GM19023 (cell line): Measurements from ENCODE around the gene RAVER2.

ENCODE experiments used
- ATAC-seq: cut with Tn5 transposase; IDR thresholded peaks from one replicate; pipeline ENCODE4 v1.9.1; 2021; ENCODE audit warnings: mild to moderate bottlenecking, moderate library complexity; ENCODE audit not compliant: unreplicated experiment

RAVER2 gene

GRCh38 chr1:64872067-64872466, 127.2 kb downstream of the RAVER2 start:
- no peak for ATAC-seq

GRCh38 chr1:64873576-64873975, 128.7 kb downstream of the RAVER2 start:
- ATAC-seq: no peak

GRCh38 chr1:64874666-64875065, 129.8 kb downstream of the RAVER2 start:
- no peak for ATAC-seq

- no peak for ATAC-seq
Observed at GRCh38 chr1:64875101-64875500, 130.2 kb downstream of the RAVER2 start.

- ATAC-seq: no peak
Observed at GRCh38 chr1:64875606-64876005, 130.7 kb downstream of the RAVER2 start.

- no peak for ATAC-seq
Observed at GRCh38 chr1:64877151-64877550, 132.3 kb downstream of the RAVER2 start.

GRCh38 chr1:64877598-64877997, 132.7 kb downstream of the RAVER2 start:
- ATAC-seq: no peak

GRCh38 chr1:64878090-64878489, 133.2 kb downstream of the RAVER2 start:
- no peak for ATAC-seq

- ATAC-seq: no peak
Observed at GRCh38 chr1:64878931-64879611, 134.2 kb downstream of the RAVER2 start.

GRCh38 chr1:64880449-64880848, 135.6 kb downstream of the RAVER2 start:
- ATAC-seq: no peak

- ATAC-seq: no peak
Observed at GRCh38 chr1:64881281-64881680, 136.4 kb downstream of the RAVER2 start.
